KOPT-K1 (cell line): ENCODE measurements around the gene CBX8.
A peak's percentile ranks its signal among the peaks of the same experiment; 100 is the strongest.

Experiments
- H3K27ac ChIP-seq: fragments of 200-600 bp; sonication (generic); 2 replicates; pipeline ENCODE4 v1.5.1; 2016; ENCODE audit warnings: antibody characterized with exemption, mild to moderate bottlenecking, low read depth, low read length; ENCODE audit not compliant: poor library complexity, severe bottlenecking
- H3K36me3 ChIP-seq: fragments of 200-600 bp; sonication (generic); 2 replicates; pipeline ENCODE4 v1.5.1; 2017; ENCODE audit warnings: antibody characterized with exemption, mild to moderate bottlenecking, low read length, moderate library complexity; ENCODE audit not compliant: insufficient read depth
- H3K9me3 ChIP-seq: fragments of 200-600 bp; sonication (generic); 2 replicates; pipeline ENCODE4 v1.5.1; 2017; ENCODE audit warnings: antibody characterized with exemption, low read length, mild to moderate bottlenecking; ENCODE audit not compliant: insufficient read depth, poor library complexity, severe bottlenecking

Gene CBX8

GRCh38 chr17:79804856-79805696 is 8.2 kb upstream of the CBX8 start:
- no peaks in the 10 kb centered on the region for H3K9me3 ChIP-seq
- no peak overlapping the region for H3K27ac ChIP-seq
- no peaks in the 10 kb centered on the region for H3K36me3 ChIP-seq

GRCh38 chr17:79803997-79804855 is 7.3 kb upstream of the CBX8 start:
- H3K36me3 ChIP-seq = no peaks in the 10 kb centered on the region
- H3K9me3 ChIP-seq = no peaks in the 10 kb centered on the region
- H3K27ac ChIP-seq = peak overlapping the region; percentile 22

DNA sequence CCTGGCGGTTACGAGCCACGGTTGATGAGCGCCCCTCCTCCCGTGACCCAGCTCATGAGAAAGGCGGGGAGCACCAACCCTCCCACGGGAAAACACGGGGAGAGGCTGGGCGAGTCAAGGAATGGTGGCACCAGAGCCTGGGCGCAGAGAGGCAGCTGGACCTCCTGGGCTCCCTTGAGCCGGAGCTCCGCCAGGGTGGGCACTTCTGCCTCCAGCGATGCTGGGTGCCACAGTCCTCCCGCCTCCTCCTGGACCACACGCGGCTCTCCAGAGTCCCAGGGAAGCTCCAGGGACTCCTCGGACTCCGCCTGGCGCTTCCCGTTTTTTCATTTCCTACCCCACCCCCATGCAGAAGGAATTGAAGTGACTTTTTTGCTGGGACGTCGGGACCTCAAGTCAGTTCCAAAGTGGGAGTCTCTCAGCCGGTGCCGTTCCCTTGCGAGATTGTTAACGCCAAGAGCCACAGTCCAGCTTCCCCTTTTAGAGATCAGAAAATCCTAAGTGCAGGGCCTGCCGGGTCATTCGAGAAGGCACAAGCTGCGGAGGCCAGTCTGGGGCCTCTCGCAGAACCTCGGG is 6.6 kb upstream of the CBX8 start:
- Histone ChIP-seq H3K27ac (no peak overlapping the region), H3K36me3 (no peaks in the 10 kb centered on the region), H3K9me3 (no peaks in the 10 kb centered on the region)

DNA sequence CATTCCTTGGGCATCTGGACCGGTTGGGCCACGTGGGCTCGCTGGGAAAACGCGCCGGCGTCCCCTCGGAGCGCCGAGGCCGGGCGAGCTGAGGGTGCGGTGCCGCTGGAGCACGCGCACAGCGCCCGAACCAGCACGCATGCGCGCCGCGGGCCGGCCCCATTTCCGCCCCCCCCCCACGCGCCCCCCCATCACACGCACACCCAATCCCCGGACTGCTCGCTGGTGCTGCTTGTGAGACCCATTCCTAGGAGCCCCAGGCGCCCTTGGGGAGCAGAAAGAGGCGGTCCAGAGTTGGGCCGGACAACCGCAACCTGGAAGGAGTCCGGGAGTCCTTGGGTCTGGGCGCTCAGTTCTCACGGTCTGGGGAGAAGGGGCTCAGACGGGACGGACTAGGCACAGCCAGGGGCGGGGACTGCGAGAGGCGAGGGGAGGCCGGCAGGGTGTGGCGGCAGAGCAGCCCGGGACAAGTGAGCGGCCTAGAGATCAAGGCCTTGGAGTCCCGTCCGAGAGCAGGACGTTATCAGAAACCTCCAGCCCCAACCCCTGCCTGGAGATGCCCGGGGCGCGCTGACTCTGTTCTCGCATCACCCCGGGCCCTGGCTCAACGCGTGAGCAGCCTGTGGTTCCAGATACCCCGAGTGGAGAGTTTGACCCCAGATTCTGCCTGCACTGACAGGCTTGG is 6.0 kb upstream of the CBX8 start:
- Histone ChIP-seq H3K9me3 (no peaks in the 10 kb centered on the region), H3K36me3 (no peaks in the 10 kb centered on the region), H3K27ac (no peak overlapping the region)

- H3K27ac ChIP-seq = no peak overlapping the region
These were observed 5.3 kb upstream of the CBX8 start for GRCh38 chr17:79802039-79802735.

DNA sequence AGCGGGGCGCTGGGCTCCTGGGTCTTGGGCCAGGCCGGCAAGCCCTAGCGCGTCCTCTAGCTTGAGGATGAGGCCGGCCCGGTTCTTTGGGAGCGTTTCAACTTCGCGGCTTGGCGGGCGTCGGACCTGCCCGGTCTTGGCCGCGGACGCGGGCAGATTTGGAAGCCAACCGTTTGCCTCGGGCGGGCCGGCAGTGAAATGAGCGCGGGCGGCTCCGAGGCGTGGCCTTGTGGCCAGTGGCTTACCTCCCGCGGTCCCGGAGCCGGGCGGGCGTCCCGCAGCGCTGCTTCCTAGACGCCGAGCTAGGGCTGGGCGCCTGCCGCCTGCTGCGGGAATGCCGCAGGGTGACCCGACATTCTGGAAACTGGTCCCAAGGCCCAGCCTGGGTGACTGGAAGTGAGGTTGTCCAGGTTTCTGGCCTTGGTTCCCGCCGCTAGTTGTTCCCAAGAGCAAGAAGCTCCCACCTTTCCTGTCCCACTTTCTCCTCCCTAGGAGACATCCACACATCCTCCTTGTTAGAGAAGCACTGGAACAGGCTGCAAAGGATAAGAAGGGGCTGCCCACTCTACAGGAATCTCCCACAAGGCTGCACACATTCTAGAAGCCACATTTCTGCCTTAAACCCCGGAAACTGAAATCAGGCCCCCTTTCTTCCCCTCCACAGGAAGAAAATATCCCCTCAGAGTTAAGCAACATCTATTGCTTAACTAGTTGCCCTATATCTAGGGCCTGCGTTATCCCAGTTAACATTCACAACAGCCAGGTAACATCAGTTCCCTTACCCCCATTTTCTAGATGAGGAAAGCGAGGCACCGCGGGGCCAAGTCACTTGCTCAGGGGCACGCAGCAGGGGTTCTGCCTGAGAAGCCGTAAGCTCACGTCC is 4.5 kb upstream of the CBX8 start:
- H3K36me3 ChIP-seq = no peaks in the 10 kb centered on the region
- H3K27ac ChIP-seq = no peak overlapping the region

More at GRCh38 chr17:79802039-79802735, 5.3 kb upstream of the CBX8 start:
- Histone ChIP-seq H3K9me3 (no peaks in the 10 kb centered on the region), H3K36me3 (no peaks in the 10 kb centered on the region)

DNA sequence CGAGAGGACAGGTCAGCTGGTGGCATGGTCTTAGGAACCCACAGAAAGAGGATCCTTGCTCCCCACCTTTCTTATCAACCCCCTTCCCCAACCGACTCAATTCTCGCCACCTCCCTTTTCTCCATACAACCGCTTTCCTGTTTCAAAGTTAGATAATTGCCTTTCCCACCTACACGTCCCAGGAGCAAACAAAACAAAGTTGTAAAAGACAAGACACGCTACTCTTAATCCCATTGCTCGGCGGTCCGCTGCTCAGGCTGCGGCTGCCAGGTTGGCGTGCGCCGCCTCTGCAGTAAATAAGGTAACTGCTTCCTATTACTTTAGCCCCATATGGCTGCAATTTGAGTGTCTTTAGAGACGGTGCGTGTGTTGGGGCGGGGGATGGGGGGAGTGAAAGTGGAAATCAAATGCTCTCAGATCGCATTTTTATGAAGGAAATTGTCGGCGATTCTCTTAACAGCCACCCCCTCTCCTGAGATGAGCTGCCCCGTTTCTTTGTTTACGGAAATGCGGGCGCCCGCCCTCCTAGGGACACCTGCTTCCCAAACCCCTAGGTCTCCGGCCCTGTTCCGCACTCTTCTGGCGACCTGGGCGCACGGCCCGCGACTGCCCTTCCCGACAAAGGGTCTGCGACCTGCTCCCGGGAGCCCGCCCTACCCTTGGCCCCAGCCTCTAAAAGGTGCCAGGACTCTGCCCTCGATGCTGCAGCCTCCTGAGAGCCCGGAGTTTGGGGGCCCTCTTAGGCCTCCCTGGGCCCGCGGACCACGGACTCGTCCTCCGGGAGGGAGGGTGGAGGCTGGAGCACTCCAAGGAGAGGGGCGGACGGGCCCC is 3.7 kb upstream of the CBX8 start:
- H3K9me3 ChIP-seq = no peaks in the 10 kb centered on the region
- no peak overlapping the region for H3K27ac ChIP-seq

More for the DNA sequence above, 4.5 kb upstream of the CBX8 start:
- H3K9me3 ChIP-seq = no peaks in the 10 kb centered on the region

DNA sequence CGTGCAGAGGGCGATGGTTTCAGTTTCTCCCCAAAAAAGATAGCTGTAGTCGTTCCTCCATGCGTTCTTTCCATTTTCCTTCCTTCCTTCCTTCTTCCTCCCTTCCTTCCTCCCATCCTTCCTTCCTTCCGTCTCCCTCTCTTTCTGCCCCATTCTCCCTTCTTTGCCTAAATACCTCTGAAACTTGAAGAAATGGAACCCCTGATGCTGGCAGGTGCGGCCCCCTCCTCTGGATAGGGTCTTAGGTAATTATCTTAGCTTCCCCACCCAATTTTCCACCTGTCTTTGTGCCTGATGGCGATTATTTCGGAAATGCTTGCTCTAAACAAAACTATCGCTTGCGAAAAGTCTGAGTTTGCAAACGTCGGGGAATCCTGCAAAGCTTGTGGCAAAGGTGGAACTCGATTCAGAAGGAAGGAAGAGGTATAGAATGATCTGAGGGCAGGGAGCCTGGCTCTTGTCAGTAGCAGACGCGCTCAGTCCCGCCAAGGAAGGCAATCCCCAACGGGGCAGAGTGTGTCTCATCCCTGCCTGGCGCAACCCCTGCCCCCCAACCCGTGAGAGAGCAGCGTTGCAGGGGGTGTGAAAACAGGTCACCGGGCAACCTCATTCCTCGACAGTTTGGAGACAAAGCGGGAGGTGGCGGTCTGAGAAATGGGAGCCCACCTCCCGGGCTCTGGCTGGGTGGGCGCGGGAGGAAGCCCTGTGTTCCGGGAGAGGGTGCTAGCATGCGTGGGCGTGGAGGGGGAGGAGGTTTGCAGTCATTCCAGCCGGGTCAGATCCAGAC is 2.9 kb upstream of the CBX8 start:
- Histone ChIP-seq H3K36me3 (peaks cover 6% of the 10 kb centered on the region), H3K9me3 (no peaks in the 10 kb centered on the region), H3K27ac (no peak overlapping the region)

More for the DNA sequence above, 3.7 kb upstream of the CBX8 start:
- no peaks in the 10 kb centered on the region for H3K36me3 ChIP-seq

DNA sequence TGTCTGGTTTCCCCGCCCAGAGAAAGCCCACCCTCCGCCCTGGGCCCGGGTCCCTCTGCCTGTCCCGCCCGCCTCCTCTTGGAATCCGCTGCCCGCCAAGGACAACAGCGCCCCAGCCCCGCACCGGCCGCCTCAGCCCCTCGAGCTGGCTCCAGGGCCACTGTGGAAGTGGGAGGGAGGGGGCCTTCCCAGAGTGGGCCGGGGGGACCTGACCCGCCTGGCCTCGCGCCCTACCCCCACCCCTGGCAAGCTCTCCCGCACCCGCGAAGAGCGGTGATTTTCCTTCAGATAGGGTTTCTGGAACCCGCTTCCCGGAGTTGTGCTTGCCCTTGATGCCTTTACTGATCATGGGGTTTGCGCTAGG is 2.3 kb upstream of the CBX8 start:
- Histone ChIP-seq H3K27ac (no peak overlapping the region), H3K9me3 (no peaks in the 10 kb centered on the region)

DNA sequence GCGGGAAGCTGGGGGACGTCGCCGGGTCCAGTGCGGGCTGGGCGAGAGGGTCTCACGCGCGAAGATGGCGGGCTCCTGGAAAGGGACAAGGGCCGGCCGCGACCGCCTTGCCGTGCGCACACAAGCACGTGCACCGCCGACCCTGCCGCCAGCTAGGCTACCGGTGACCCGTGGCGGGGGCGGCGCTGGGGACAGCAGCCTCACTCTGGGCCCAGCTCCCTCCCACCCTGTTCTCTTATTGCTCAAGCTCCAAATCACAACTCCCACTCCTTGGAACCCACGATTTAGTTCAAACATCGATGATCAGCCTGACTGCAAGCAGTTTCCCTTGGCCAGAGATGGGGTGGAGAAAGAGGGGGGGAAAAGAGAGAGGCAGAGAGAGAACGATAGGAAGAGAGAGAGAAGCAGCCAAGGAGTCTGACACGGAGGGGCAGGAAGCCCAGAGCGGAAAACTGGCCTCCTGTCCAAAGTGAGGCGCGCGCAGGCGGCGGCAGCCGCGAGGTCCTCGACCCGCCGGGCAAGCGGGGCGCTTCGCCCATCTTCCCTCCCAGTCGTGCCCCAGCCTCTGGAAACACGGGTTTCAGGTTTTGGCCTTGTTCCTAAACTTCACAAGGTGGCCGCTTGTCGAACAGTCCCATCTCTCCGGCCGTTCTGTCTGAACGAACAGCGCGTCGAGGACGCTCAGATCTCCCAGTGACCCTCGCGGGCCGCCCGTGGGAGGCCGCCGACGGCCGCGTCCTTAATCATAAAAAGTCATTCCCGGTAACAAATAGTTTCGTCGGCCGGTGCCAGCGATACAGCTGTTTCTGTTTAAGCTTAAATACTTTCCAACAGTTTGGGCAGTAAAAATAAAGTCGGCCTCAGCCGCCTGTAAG is 1.7 kb upstream of the CBX8 start:
- no peaks in the 10 kb centered on the region for H3K9me3 ChIP-seq
- H3K36me3 ChIP-seq = peaks cover 17% of the 10 kb centered on the region
- H3K27ac ChIP-seq = no peak overlapping the region

More for the DNA sequence above, 2.3 kb upstream of the CBX8 start:
- H3K36me3 ChIP-seq = peaks cover 11% of the 10 kb centered on the region

GRCh38 chr17:79797492-79798298 is 818 bp upstream of the CBX8 start:
- H3K9me3 ChIP-seq = no peaks in the 10 kb centered on the region
- peaks cover 22% of the 10 kb centered on the region for H3K36me3 ChIP-seq
- peak overlapping the region; percentile 23 for H3K27ac ChIP-seq
